GM21515 (cell line): ENCODE data around the gene IL13.

Source experiments
- ATAC-seq: cut with Tn5 transposase; IDR thresholded peaks from one replicate; pipeline ENCODE4 v1.9.1; 2021; ENCODE audit not compliant: unreplicated experiment

The IL13 gene

DNA sequence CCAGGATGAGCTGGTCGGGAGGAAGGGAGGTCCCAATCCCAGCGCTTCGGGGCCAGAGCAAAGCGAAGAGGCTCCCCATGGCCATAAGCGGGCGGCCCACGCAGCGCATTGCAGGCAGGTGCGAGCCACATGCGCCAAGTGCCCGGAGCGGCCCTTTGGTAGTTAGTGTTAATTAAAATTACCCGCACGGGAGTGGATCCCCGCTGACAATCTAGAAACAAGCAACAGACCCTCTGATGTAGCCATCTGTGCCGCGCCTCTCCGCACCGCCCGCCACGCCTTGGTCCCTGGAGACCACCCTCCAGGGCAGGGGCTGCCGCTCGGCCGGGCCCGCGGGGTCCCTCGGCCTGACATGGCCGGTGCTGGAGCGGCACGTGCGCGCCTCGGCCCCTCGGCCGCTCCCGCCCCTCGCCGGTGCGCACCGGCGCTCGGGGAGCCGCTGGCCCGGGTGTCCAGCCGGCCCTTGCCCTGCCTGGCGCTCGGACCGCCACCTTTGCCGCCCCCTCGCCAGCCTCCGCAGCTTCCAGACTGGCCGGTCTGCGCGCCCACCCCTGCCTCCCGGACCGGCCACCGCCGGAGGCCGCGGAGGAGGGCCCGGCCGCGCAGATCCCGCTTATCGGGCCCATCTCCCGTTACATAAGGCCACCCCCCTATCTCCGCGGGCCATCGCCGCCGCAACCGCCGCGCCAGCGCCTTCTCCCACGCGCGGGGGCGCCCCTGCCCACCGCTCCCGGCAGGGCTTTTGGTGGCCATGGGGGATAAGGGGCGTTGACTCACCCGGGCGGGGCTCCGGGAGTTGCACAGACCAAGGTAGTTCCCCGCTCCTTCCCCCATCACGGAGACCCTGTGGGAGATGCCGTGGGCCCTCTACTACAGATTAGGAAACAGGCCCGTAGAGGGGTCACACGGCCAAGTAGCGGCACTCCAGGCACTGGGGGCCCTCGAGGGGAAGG, 1.9 kb upstream of the IL13 start:
- no peak for ATAC-seq

DNA sequence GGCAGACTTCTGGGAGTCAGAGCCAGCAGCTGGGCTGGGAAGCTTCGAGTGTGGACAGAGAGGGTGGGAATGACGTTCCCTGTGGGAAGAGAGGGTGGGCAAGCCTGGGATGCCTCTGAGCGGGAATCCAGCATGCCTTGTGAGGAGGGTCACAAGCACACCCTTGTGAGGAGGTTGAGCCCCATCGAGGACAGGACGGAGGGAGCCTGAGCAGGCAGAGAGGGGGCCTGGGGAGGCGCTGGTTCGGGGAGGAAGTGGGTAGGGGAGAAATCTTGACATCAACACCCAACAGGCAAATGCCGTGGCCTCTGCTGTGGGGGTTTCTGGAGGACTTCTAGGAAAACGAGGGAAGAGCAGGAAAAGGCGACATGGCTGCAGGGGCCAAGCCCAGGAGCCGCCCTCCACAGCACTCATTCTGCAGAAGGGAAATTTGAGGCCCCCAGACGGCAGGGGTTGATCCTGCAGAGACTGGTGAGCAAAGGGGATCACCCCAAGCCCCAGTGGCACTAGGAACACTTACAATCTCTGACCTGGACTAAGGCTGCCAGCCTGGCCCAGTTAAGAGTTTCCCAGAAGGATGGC, 1.1 kb upstream of the IL13 start:
- no peak for ATAC-seq

GRCh38 chr5:132658381-132659302, 669 bp downstream of the IL13 start:
- no peak for ATAC-seq

DNA sequence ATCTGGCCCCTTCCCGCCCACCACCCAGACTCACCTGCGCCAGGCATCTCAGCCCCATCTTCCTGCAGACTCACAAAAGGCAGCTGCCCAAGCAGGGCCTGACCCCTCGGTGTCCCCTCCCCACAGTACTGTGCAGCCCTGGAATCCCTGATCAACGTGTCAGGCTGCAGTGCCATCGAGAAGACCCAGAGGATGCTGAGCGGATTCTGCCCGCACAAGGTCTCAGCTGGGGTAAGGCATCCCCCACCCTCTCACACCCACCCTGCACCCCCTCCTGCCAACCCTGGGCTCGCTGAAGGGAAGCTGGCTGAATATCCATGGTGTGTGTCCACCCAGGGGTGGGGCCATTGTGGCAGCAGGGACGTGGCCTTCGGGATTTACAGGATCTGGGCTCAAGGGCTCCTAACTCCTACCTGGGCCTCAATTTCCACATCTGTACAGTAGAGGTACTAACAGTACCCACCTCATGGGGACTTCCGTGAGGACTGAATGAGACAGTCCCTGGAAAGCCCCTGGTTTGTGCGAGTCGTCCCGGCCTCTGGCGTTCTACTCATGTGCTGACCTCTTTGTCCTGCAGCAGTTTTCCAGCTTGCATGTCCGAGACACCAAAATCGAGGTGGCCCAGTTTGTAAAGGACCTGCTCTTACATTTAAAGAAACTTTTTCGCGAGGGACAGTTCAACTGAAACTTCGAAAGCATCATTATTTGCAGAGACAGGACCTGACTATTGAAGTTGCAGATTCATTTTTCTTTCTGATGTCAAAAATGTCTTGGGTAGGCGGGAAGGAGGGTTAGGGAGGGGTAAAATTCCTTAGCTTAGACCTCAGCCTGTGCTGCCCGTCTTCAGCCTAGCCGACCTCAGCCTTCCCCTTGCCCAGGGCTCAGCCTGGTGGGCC, 1.9 kb downstream of the IL13 start:
- no peak for ATAC-seq

GRCh38 chr5:132661231-132662003, 3.4 kb downstream of the IL13 start:
- ATAC-seq = no peak

GRCh38 chr5:132662004-132662401, 4.0 kb downstream of the IL13 start:
- no peak for ATAC-seq

GRCh38 chr5:132662925-132663770, 5.2 kb downstream of the IL13 start:
- ATAC-seq = peak; percentile 61

DNA sequence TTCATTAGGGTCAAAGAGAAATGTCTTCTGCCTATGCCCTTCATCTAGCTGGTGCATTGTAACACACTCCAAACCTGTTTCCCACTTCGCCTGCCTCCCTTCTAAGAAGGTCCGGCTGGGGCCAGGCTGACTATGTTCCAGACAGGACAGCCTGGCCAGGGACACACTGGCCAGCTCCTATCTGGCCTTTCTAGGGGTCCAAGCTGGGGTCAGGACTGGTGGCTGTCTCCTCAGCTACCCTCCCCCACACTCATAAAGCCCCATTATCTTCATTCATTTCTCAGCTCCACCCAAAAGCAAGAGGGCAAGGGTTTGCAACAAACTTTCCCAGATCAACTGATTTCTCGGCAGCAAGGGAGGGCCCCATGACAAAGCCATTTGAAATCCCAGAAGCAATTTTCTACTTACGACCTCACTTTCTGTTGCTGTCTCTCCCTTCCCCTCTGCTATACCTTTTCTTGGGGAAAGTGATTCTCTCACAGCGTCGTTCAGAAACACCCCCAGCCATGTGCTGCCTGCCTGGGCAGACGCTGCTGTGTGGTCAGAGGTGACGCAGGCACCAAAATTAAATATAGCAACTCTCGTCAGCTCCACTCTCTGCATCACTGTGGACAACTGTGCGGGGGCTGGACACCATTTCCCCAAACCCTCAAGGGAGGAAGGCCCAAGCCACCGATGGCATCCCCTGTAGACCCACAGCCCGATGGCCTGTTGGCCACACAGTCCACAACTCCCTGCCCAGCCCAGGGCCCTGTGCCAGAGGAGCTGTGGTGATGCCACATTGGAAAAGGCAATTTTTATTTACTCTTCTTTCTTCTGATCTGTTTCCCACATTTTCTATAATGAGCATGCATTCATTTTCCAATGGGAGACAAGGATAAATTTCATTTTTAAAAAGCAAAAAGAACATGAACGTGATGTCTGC, 6.1 kb downstream of the IL13 start:
- ATAC-seq = peak; percentile 41

- ATAC-seq = no peak
These were observed 6.8 kb downstream of the IL13 start for GRCh38 chr5:132664696-132665209.

DNA sequence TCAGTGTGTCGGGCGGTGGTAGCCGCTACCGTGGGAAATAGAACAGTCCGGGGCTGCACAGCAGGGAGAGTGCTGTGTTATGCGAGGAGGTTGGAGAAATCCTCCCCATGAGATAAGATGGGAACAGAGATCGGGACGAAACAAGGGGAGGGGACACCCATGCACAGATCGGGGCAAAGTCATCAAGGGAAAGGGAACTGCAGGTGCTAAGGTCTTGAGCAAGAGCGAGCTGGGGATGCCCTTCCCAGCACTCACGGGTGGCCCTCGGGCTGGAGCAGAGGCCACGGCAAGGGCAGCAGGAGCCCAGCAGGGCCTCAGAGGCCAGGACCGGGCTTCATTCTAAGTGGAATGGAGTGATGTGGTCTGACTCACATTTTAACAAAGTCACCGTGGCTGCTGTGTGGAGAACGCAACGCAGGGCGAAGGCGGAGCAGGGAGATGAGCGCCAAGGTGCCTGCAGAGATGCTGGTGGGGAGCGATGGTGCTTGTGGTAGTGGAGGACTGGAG, 7.7 kb downstream of the IL13 start:
- ATAC-seq = no peak

DNA sequence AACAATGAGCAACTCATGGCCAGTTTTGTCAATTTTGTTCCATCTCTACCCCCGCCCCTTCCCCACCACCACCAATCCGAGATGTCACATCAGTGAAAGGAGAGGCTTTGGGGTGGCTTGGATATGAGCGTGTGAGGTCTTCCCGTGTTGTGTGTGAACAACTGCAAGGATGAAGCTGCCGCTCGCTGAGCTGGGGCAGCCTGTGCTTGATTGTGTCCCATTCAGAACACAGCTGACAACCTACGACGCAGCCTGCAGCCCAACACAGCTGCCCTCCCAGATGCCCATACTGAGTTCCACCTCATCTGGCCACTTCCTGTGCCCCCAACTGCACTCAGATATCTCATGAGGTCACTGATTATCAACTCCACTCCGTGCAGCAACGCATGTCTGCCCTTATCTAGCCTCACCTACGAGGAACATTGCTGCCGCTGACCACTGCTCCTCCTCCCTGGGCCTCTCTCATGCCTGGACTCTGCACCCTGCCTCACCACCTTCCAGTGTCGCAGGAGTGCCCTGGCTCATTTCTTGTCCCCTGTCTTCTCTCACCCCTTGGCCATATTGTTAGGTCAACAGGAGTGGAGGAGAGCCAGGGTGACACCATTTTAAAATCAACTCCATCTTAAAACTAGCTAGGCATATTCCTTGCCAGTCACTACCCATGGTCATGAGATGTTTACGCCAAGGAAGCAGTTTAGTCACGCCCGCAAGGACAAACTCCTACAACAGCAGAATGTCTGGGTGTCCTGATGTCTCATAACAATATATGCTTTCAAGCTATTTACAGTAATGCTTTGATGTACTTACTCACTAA, 8.5 kb downstream of the IL13 start:
- ATAC-seq = no peak

DNA sequence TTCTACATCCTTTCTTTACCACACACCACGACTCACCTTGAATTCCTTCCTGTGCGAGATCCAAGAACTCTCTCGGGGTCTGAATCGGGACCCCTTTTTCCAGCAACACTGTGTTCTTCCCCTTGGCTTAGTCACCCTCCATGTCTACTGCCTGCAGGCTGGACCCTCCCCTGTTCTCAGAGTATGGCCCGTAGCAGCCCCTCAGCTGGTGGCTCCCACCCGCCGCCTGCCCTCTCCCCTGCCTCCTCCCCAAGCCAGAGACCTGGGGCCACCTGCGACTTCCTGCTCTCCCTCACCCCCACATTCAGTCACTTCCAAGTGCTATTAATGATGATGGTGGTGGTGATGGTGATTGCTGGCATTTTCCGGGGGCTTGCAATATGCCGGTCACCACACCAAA, 9.3 kb downstream of the IL13 start:
- ATAC-seq = no peak

- ATAC-seq = no peak
These were observed 10.1 kb downstream of the IL13 start for GRCh38 chr5:132667761-132668705.

- no peak for ATAC-seq
These were observed 10.9 kb downstream of the IL13 start for GRCh38 chr5:132668706-132669454.

DNA sequence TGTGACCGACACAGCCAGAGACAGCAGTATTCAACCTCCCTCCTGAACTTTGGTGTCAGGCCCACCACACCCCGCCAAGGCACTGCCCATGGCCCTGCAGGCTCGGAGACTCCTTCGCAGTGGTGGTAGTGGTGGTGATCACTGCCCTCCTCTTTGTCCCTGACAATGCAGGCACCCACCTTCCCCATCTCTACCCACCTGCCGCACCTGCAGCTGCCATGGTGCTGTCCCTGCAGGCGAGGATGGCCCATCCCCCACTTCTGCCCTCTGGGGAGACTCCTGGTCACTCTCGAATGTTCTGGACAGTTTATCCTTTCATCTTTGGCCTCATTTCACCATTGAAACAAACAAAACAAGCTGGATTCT, 11.5 kb downstream of the IL13 start:
- ATAC-seq = no peak
